HL-60 (cell line): ENCODE data around the gene GPR149.

Experiments used
- DNase-seq, 2 experiments: peaks; one replicate each; pipeline ENCODE4 v3.0.0-alpha.2; 2010 to 2020; ENCODE audit warnings: low read depth in 1 of 2, low spot score in 1 of 2
- H3K27ac ChIP-seq: fragments of 250-450 bp; sonication (Bioruptor Pico); replicated peaks from 2 replicates; pipeline ENCODE4 v1.5.1; 2020; ENCODE audit warnings: mild to moderate bottlenecking, moderate library complexity
- H3K27me3 ChIP-seq: fragments of 250-450 bp; sonication (Bioruptor Pico); 2 replicates; pipeline ENCODE4 v1.5.1; 2021; ENCODE audit warnings: mild to moderate bottlenecking, moderate library complexity; ENCODE audit not compliant: insufficient read depth, poor library complexity, severe bottlenecking
- H3K4me3 ChIP-seq: replicated peaks from 2 replicates; pipeline ENCODE4 v1.5.1; 2011; ENCODE audit warnings: mild to moderate bottlenecking, control low read depth, low read length; ENCODE audit not compliant: insufficient read depth
- CTCF ChIP-seq: IDR thresholded peaks from one replicate; pipeline ENCODE4 v1.5.1; 2011; ENCODE audit warnings: low read length, control low read depth, inconsistent platforms; ENCODE audit not compliant: insufficient read depth
- GABPA ChIP-seq: IDR thresholded peaks from 2 replicates; pipeline ENCODE4 v1.6.1; 2012; ENCODE audit warnings: low read depth
- POLR2AphosphoS5 ChIP-seq: IDR thresholded peaks from 2 replicates; pipeline ENCODE4 v1.6.1; 2012; ENCODE audit warnings: low read depth
- REST ChIP-seq: IDR thresholded peaks from 2 replicates; pipeline ENCODE4 v1.6.1; 2012; ENCODE audit warnings: low read depth; ENCODE audit not compliant: insufficient replicate concordance
- SPI1 ChIP-seq: IDR thresholded peaks from 2 replicates; pipeline ENCODE4 v1.6.1; 2012; ENCODE audit warnings: low read depth, mild to moderate bottlenecking, borderline replicate concordance

Gene GPR149

DNA sequence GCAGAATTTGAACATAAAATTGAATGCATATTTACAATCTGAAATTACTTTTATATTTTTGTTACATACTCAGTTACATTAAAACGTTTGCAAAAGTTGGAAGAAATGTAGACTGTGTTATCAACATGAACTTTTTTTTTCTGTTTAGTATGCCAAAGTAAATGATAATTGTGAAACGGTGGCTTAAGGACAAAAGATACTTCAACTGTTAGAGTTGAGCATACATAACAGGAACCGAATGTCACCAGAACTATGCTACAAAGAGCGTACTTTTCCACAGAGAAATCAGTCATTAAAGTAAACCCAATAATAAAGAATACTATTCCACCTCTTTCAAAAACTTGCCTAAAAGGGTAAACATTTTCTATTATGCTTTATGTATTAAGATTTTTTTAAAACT is 91.4 kb downstream of the GPR149 start:
- Histone ChIP-seq H3K4me3 (no peak overlapping the region), H3K27me3 (no peaks in the 10 kb centered on the region), H3K27ac (no peak overlapping the region)
- TF ChIP-seq POLR2AphosphoS5: no peak
- no peak for TF ChIP-seq GABPA
- TF ChIP-seq SPI1: no peak
- no peak for TF ChIP-seq REST
- no peak for TF ChIP-seq CTCF
- DNase-seq: no peak

DNA sequence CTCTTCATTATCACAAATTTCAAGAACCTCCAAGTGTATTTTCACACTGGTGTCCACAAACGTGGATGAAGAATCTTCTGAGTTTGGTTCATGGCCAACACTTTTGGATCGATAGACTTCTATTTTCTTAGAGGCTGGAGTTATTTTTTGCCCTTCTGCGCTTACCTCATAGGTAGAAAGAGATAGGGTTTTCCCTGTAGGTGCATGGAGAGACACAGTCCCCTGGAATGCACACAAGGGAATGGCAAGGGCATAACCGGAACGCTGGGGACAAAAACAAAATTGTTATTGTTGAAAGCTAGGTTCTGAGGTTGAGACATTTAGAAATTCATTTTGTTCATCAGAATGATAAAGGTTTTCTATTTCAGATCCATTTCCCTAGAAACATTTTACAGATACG is 92.0 kb downstream of the GPR149 start:
- Histone ChIP-seq H3K4me3 (no peak overlapping the region), H3K27ac (no peak overlapping the region), H3K27me3 (no peaks in the 10 kb centered on the region)
- DNase-seq: no peak
- TF ChIP-seq POLR2AphosphoS5 (no peak), SPI1 (no peak), GABPA (no peak), CTCF (no peak), REST (no peak)

- Histone ChIP-seq H3K27ac (no peak overlapping the region), H3K27me3 (no peaks in the 10 kb centered on the region), H3K4me3 (no peak overlapping the region)
- TF ChIP-seq CTCF: no peak
- no peak for DNase-seq
Observed at GRCh38 chr3:154334973-154335420, 95.0 kb downstream of the GPR149 start.

- H3K27ac ChIP-seq: no peak overlapping the region
- no peak for DNase-seq
- H3K4me3 ChIP-seq: no peak overlapping the region
- no peak for TF ChIP-seq GABPA
- no peak for TF ChIP-seq POLR2AphosphoS5
- TF ChIP-seq CTCF: no peak
- no peak for TF ChIP-seq SPI1
- no peak for TF ChIP-seq REST
- no peaks in the 10 kb centered on the region for H3K27me3 ChIP-seq
Observed at GRCh38 chr3:154327871-154328270, 102.1 kb downstream of the GPR149 start.
